OCI-LY3 (cell line): ENCODE measurements around the gene CD40LG.

ENCODE experiments used
- H2AFZ ChIP-seq: fragments of 200-600, 300-600 bp; shearing (Covaris generic); 2 replicates; pipeline ENCODE4 v1.6.0; 2014; ENCODE audit warnings: antibody characterized with exemption, low read depth, low read length
- H3K27ac ChIP-seq: fragments of 200-600, 300-600 bp; sonication (generic); 2 replicates; pipeline ENCODE4 v1.5.1; 2014; ENCODE audit warnings: mild to moderate bottlenecking, low read length, moderate library complexity, mixed read lengths
- H3K27me3 ChIP-seq: fragments of 200-600, 300-600 bp; sonication (generic); 2 replicates; pipeline ENCODE4 v1.6.1; 2014; ENCODE audit warnings: low read depth, low read length, mixed read lengths
- H3K36me3 ChIP-seq: fragments of 200-600, 300-600 bp; sonication (generic); replicated peaks from 2 replicates; pipeline ENCODE3; 2014; ENCODE audit warnings: low read depth, low read length, mixed read lengths
- H3K4me1 ChIP-seq: fragments of 300-600, 200-600 bp; sonication (generic); 2 replicates; pipeline ENCODE4 v1.6.1; 2014; ENCODE audit warnings: low read length, mixed read lengths
- H3K4me2 ChIP-seq: fragments of 200-600, 300-600 bp; sonication (generic); 2 replicates; pipeline ENCODE4 v1.6.1; 2014; ENCODE audit warnings: low read length, mixed read lengths
- H3K4me3 ChIP-seq: fragments of 300-600, 200-600 bp; sonication (generic); 2 replicates; pipeline ENCODE4 v1.5.1; 2014; ENCODE audit warnings: antibody characterized with exemption, mild to moderate bottlenecking, low read length, moderate library complexity
- H3K79me2 ChIP-seq: fragments of 300-600, 200-600 bp; shearing (Covaris generic); 2 replicates; pipeline ENCODE4 v1.6.1; 2014; ENCODE audit warnings: mild to moderate bottlenecking, low read length, mixed read lengths
- H3K9ac ChIP-seq: fragments of 300-600, 200-600 bp; shearing (Covaris generic); 2 replicates; pipeline ENCODE4 v1.6.0; 2014; ENCODE audit warnings: mild to moderate bottlenecking, low read length, moderate library complexity
- H3K9me3 ChIP-seq: fragments of 200-600, 300-600 bp; shearing (Covaris generic); 2 replicates; pipeline ENCODE4 v1.6.1; 2014; ENCODE audit warnings: low read length, mixed read lengths; ENCODE audit not compliant: insufficient read depth
- H4K20me1 ChIP-seq: fragments of 200-600, 300-600 bp; sonication (generic); 2 replicates; pipeline ENCODE4 v1.6.1; 2016; ENCODE audit warnings: low read length, mixed read lengths; ENCODE audit not compliant: insufficient read depth
- CTCF ChIP-seq: fragments of 200-600, 300-600 bp; sonication (generic); IDR thresholded peaks from 2 replicates; pipeline ENCODE4 v1.5.1; 2014; ENCODE audit warnings: antibody characterized with exemption, low read length, low read depth
- EZH2phosphoT487 ChIP-seq: fragments of 200-600 bp; shearing (Covaris generic); IDR thresholded peaks from 2 replicates; pipeline ENCODE4 v1.6.1; 2018; ENCODE audit warnings: antibody characterized with exemption, mixed run types, low read depth

The CD40LG gene

GRCh38 chrX:136626891-136627290 is 21.1 kb upstream of the CD40LG start:
- peaks cover 12% of the 10 kb centered on the region for H3K4me1 ChIP-seq
- no peak overlapping the region for H3K4me2 ChIP-seq
- no peak overlapping the region for H3K4me3 ChIP-seq
- no peak overlapping the region for H3K27ac ChIP-seq
- H3K27me3 ChIP-seq = no peaks in the 10 kb centered on the region
- H3K9ac ChIP-seq = no peak overlapping the region
- no peaks in the 10 kb centered on the region for H4K20me1 ChIP-seq
- H2AFZ ChIP-seq = no peak overlapping the region
- H3K79me2 ChIP-seq = no peaks in the 10 kb centered on the region
- TF ChIP-seq EZH2phosphoT487 (no peak), CTCF (no peak)
- no peaks in the 10 kb centered on the region for H3K9me3 ChIP-seq
- no peaks in the 10 kb centered on the region for H3K36me3 ChIP-seq

GRCh38 chrX:136627409-136627808 is 20.5 kb upstream of the CD40LG start:
- H3K4me2 ChIP-seq = no peak overlapping the region
- peaks cover 12% of the 10 kb centered on the region for H3K4me1 ChIP-seq

GRCh38 chrX:136629084-136629750 is 18.7 kb upstream of the CD40LG start:
- Histone ChIP-seq H3K27ac (no peak overlapping the region), H3K79me2 (no peaks in the 10 kb centered on the region), H3K4me1 (peaks cover 12% of the 10 kb centered on the region), H3K4me2 (no peak overlapping the region), H3K9me3 (no peaks in the 10 kb centered on the region), H3K9ac (no peak overlapping the region), H3K4me3 (no peak overlapping the region), H2AFZ (no peak overlapping the region), H4K20me1 (no peaks in the 10 kb centered on the region), H3K27me3 (no peaks in the 10 kb centered on the region), H3K36me3 (no peaks in the 10 kb centered on the region)
- no peak for TF ChIP-seq CTCF
- TF ChIP-seq EZH2phosphoT487 = no peak

More at GRCh38 chrX:136627409-136627808, 20.5 kb upstream of the CD40LG start:
- no peak overlapping the region for H3K9ac ChIP-seq
- no peak for TF ChIP-seq CTCF
- TF ChIP-seq EZH2phosphoT487 = no peak
- no peaks in the 10 kb centered on the region for H3K9me3 ChIP-seq
- no peaks in the 10 kb centered on the region for H3K27me3 ChIP-seq
- H3K36me3 ChIP-seq = no peaks in the 10 kb centered on the region
- H3K27ac ChIP-seq = no peak overlapping the region
- no peak overlapping the region for H2AFZ ChIP-seq
- H3K79me2 ChIP-seq = no peaks in the 10 kb centered on the region
- no peak overlapping the region for H3K4me3 ChIP-seq
- H4K20me1 ChIP-seq = no peaks in the 10 kb centered on the region

- Histone ChIP-seq H3K36me3 (no peaks in the 10 kb centered on the region), H3K4me2 (no peak overlapping the region)
- no peak for TF ChIP-seq EZH2phosphoT487
- no peak for TF ChIP-seq CTCF
These were observed 17.1 kb upstream of the CD40LG start for GRCh38 chrX:136630881-136631280.

More at GRCh38 chrX:136630881-136631280, 17.1 kb upstream of the CD40LG start:
- H3K27me3 ChIP-seq = no peaks in the 10 kb centered on the region
- H3K4me3 ChIP-seq = no peak overlapping the region
- H2AFZ ChIP-seq = no peak overlapping the region
- no peaks in the 10 kb centered on the region for H4K20me1 ChIP-seq
- H3K4me1 ChIP-seq = peaks cover 15% of the 10 kb centered on the region
- no peak overlapping the region for H3K9ac ChIP-seq
- no peaks in the 10 kb centered on the region for H3K79me2 ChIP-seq
- no peak overlapping the region for H3K27ac ChIP-seq
- H3K9me3 ChIP-seq = no peaks in the 10 kb centered on the region
